Activated naive CD4-positive, alpha-beta T cell treated with anti-CD3 and anti-CD28 coated beads, Interleukin-2, amount 10 ng/mL, durations not matched to agents 7 days and 5 days (primary cell): ENCODE results near the gene PIK3CA.
"Not testable (repeated sequence)": the region's sequence is repeated elsewhere in the genome, so short reads cannot be mapped to it uniquely, and the experiment has no call there.

Experiments used
- CTCF ChIA-PET: fragments of 350-600 bp; sonication (Branson Sonifier 250); formaldehyde crosslinking; loops from one replicate; lab custom pipeline; 2021; ENCODE audit warnings: antibody characterized with exemption; lab: Charles Lee
- DNase-seq: peaks from one replicate; pipeline ENCODE4 v3.0.0-alpha.2; 2020
- H3K27ac Mint-ChIP-seq: one replicate; pipeline ENCODE4 v1.8.0; 2021; ENCODE audit warnings: mild to moderate bottlenecking, moderate library complexity, mixed read lengths
- H3K27me3 Mint-ChIP-seq: one replicate; pipeline ENCODE4 v1.8.0; 2021; ENCODE audit warnings: mild to moderate bottlenecking, mixed read lengths
- H3K36me3 Mint-ChIP-seq: one replicate; pipeline ENCODE4 v1.8.0; 2021; ENCODE audit warnings: mixed read lengths
- H3K4me1 Mint-ChIP-seq: one replicate; pipeline ENCODE4 v1.8.0; 2021; ENCODE audit warnings: mixed read lengths
- H3K4me3 Mint-ChIP-seq: one replicate; pipeline ENCODE4 v1.8.0; 2021; ENCODE audit warnings: mild to moderate bottlenecking, moderate library complexity, mixed read lengths
- H3K9me3 Mint-ChIP-seq: one replicate; pipeline ENCODE4 v1.8.0; 2021; ENCODE audit warnings: mixed read lengths

The PIK3CA gene

GRCh38 chr3:179147873-179148615 is at the start of gene PIK3CA:
PIK3CA (plus strand) TSS chr3:179148357; CDS start chr3:179198826, 50,469 bp downstream.
- Mint-ChIP-seq H3K9me3 (no peaks in the 10 kb centered on the region), H3K27me3 (peaks cover 8% of the 10 kb centered on the region), H3K27ac (peak within 1 kb of the TSS; percentile 98), H3K4me3 (peak within 1 kb of the TSS; percentile 97), H3K4me1 (peaks cover 38% of the 10 kb centered on the region), H3K36me3 (peaks cover 5% of the 10 kb centered on the region)
- peak; percentile 97 for DNase-seq
- CTCF ChIA-PET: interaction anchor here (0.8 to 4.9 kb wide), 6 partner anchors 18 to 173 kb away, joined by 3 to 31 read pairs (median 4); no protein-coding TSS in a partner anchor

- Mint-ChIP-seq H3K36me3 (no peaks in the 10 kb centered on the region), H3K9me3 (no peaks in the 10 kb centered on the region), H3K27me3 (peaks cover 10% of the 10 kb centered on the region), H3K27ac (no peak overlapping the region), H3K4me1 (no peaks in the 10 kb centered on the region), H3K4me3 (no peak overlapping the region)
- CTCF ChIA-PET: interaction anchor here (0.6 to 1.6 kb wide), 4 partner anchors 30 to 535 kb away, joined by 3 to 4 read pairs (median 4); no protein-coding TSS in a partner anchor
- no peak for DNase-seq
Measured at GRCh38 chr3:179098388-179099077, 49.6 kb upstream of the PIK3CA start.

- Mint-ChIP-seq H3K36me3 (no peaks in the 10 kb centered on the region), H3K4me1 (no peaks in the 10 kb centered on the region), H3K27ac (no peak overlapping the region), H3K27me3 (peaks cover 6% of the 10 kb centered on the region), H3K9me3 (no peaks in the 10 kb centered on the region), H3K4me3 (no peak overlapping the region)
- DNase-seq: no peak
- CTCF ChIA-PET: interaction anchor here (2.0 kb wide), 1 partner anchor 25 kb away, joined by 5 read pairs; no protein-coding TSS in a partner anchor
Measured at GRCh38 chr3:179100652-179101051, 47.5 kb upstream of the PIK3CA start.

- Mint-ChIP-seq H3K4me1 (no peaks in the 10 kb centered on the region), H3K36me3 (no peaks in the 10 kb centered on the region), H3K9me3 (no peaks in the 10 kb centered on the region), H3K4me3 (no peak overlapping the region), H3K27ac (no peak overlapping the region), H3K27me3 (no peaks in the 10 kb centered on the region)
- CTCF ChIA-PET: interaction anchor here (0.6 to 2.9 kb wide), 6 partner anchors 11 to 215 kb away, joined by 3 to 10 read pairs (median 6); no protein-coding TSS in a partner anchor
- DNase-seq: no peak
Measured at GRCh38 chr3:179105881-179106280, 42.3 kb upstream of the PIK3CA start.

GRCh38 chr3:179107617-179108016 is 40.5 kb upstream of the PIK3CA start:
- Mint-ChIP-seq H3K27ac (no peak overlapping the region), H3K4me1 (no peaks in the 10 kb centered on the region), H3K4me3 (no peak overlapping the region), H3K27me3 (no peaks in the 10 kb centered on the region), H3K9me3 (no peaks in the 10 kb centered on the region), H3K36me3 (no peaks in the 10 kb centered on the region)
- CTCF ChIA-PET: interaction anchor here (0.6 to 2.3 kb wide), 4 partner anchors 12 to 213 kb away, joined by 3 to 8 read pairs (median 4); no protein-coding TSS in a partner anchor
- no peak for DNase-seq

GRCh38 chr3:179108086-179108485 is 40.1 kb upstream of the PIK3CA start:
- H3K4me1 Mint-ChIP-seq: no peaks in the 10 kb centered on the region

GRCh38 chr3:179113903-179114302 is 34.3 kb upstream of the PIK3CA start:
- Mint-ChIP-seq H3K36me3 (no peaks in the 10 kb centered on the region), H3K4me3 (no peak overlapping the region), H3K27me3 (peaks cover 10% of the 10 kb centered on the region), H3K9me3 (no peaks in the 10 kb centered on the region), H3K27ac (no peak overlapping the region), H3K4me1 (no peaks in the 10 kb centered on the region)
- CTCF ChIA-PET: no interaction called here
- DNase-seq: no peak

More at GRCh38 chr3:179108086-179108485, 40.1 kb upstream of the PIK3CA start:
- CTCF ChIA-PET: interaction anchor here (0.6 to 2.3 kb wide), 5 partner anchors 12 to 212 kb away, joined by 3 to 8 read pairs (median 4); no protein-coding TSS in a partner anchor
- no peak for DNase-seq
- no peak overlapping the region for H3K27ac Mint-ChIP-seq
- no peak overlapping the region for H3K4me3 Mint-ChIP-seq
- no peaks in the 10 kb centered on the region for H3K9me3 Mint-ChIP-seq
- H3K36me3 Mint-ChIP-seq: no peaks in the 10 kb centered on the region
- H3K27me3 Mint-ChIP-seq: no peaks in the 10 kb centered on the region

GRCh38 chr3:179115444-179115843 is 32.7 kb upstream of the PIK3CA start:
- H3K27ac Mint-ChIP-seq, H3K9me3 Mint-ChIP-seq, H3K4me1 Mint-ChIP-seq, H3K4me3 Mint-ChIP-seq, DNase-seq, CTCF ChIA-PET, H3K36me3 Mint-ChIP-seq: not testable (repeated sequence)
- H3K27me3 Mint-ChIP-seq: peaks cover 10% of the 10 kb centered on the region

- no peak for DNase-seq
- Mint-ChIP-seq H3K27me3 (peaks cover 10% of the 10 kb centered on the region), H3K4me1 (no peaks in the 10 kb centered on the region), H3K4me3 (no peak overlapping the region), H3K36me3 (no peaks in the 10 kb centered on the region), H3K9me3 (peaks cover 3% of the 10 kb centered on the region), H3K27ac (no peak overlapping the region)
- CTCF ChIA-PET: interaction anchor here (1.2 kb wide), 1 partner anchor 101 kb away, joined by 3 read pairs; no protein-coding TSS in a partner anchor
Measured at GRCh38 chr3:179116816-179117215, 31.3 kb upstream of the PIK3CA start.

- CTCF ChIA-PET, H3K27ac Mint-ChIP-seq, H3K4me3 Mint-ChIP-seq, H3K27me3 Mint-ChIP-seq, H3K9me3 Mint-ChIP-seq, H3K36me3 Mint-ChIP-seq, H3K4me1 Mint-ChIP-seq, DNase-seq: not testable (repeated sequence)
Measured at GRCh38 chr3:179132191-179132890, 15.8 kb upstream of the PIK3CA start.

GRCh38 chr3:179133575-179133974 is 14.6 kb upstream of the PIK3CA start:
- Mint-ChIP-seq H3K27ac (no peak overlapping the region), H3K36me3 (no peaks in the 10 kb centered on the region), H3K4me3 (no peak overlapping the region), H3K9me3 (no peaks in the 10 kb centered on the region), H3K4me1 (peaks cover 5% of the 10 kb centered on the region), H3K27me3 (peaks cover 14% of the 10 kb centered on the region)
- DNase-seq: no peak
- CTCF ChIA-PET: interaction anchor here (0.6 kb wide), 1 partner anchor 28 kb away, joined by 3 read pairs; no protein-coding TSS in a partner anchor

- no peaks in the 10 kb centered on the region for H3K9me3 Mint-ChIP-seq
- no peaks in the 10 kb centered on the region for H3K36me3 Mint-ChIP-seq
- H3K4me3 Mint-ChIP-seq: no peak overlapping the region
- H3K27ac Mint-ChIP-seq: no peak overlapping the region
- CTCF ChIA-PET: interaction anchor here (0.9 kb wide), 1 partner anchor 137 kb away, joined by 3 read pairs; no protein-coding TSS in a partner anchor
- peaks cover 27% of the 10 kb centered on the region for H3K27me3 Mint-ChIP-seq
- DNase-seq: no peak
- H3K4me1 Mint-ChIP-seq: peaks cover 5% of the 10 kb centered on the region
Measured at GRCh38 chr3:179136195-179136594, 12.0 kb upstream of the PIK3CA start.

GRCh38 chr3:179141890-179142289 is 6.3 kb upstream of the PIK3CA start:
- H3K4me3 Mint-ChIP-seq: no peak overlapping the region
- H3K27ac Mint-ChIP-seq: no peak overlapping the region
- CTCF ChIA-PET: no interaction called here
- no peaks in the 10 kb centered on the region for H3K36me3 Mint-ChIP-seq
- peaks cover 41% of the 10 kb centered on the region for H3K27me3 Mint-ChIP-seq
- DNase-seq: no peak
- no peaks in the 10 kb centered on the region for H3K9me3 Mint-ChIP-seq
- H3K4me1 Mint-ChIP-seq: peaks cover 8% of the 10 kb centered on the region
